ENCODE results near the gene EXOC4. TPM values are rescaled to one million over a fixed set of nuclear protein-coding genes. Genes with fewer than 3 reads are reported as not detected.

The EXOC4 gene
- total RNA-seq, 4 donors from 2014 or later: 36.6 to 64.0 (median 57.4) TPM

DNA sequence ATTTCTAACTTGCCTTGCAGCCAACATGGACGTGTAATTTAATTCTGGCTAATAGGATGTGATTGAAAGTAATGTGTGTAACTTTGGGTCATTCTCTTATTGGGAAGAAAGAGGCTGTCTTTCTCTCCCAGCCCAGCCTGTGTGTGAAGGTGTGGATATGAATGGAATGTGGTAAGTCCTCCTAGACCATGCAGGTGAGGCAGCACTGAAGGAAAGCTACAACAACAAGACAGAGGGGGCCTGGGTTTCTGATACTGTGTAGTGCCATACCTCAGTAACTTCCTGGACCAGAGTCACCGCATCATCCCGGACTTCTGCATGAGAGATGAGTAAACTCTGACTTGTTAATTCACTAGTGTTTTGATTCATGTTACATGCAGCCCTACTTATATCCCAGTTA lies 237.0 kb downstream of the EXOC4 start:
- TF ChIP-seq, protein P1, sequence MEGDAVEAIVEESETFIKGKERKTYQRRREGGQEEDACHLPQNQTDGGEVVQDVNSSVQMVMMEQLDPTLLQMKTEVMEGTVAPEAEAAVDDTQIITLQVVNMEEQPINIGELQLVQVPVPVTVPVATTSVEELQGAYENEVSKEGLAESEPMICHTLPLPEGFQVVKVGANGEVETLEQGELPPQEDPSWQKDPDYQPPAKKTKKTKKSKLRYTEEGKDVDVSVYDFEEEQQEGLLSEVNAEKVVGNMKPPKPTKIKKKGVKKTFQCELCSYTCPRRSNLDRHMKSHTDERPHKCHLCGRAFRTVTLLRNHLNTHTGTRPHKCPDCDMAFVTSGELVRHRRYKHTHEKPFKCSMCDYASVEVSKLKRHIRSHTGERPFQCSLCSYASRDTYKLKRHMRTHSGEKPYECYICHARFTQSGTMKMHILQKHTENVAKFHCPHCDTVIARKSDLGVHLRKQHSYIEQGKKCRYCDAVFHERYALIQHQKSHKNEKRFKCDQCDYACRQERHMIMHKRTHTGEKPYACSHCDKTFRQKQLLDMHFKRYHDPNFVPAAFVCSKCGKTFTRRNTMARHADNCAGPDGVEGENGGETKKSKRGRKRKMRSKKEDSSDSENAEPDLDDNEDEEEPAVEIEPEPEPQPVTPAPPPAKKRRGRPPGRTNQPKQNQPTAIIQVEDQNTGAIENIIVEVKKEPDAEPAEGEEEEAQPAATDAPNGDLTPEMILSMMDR (IDR thresholded peaks at IDR 0.05): no peak
- no peak for TF ChIP-seq POLR2A (IDR thresholded peaks at IDR 0.05; ENCODE audit: low read depth)
- TF ChIP-seq POLR2AphosphoS5 (IDR thresholded peaks at IDR 0.05): no peak
- TF ChIP-seq EP300 (IDR thresholded peaks at IDR 0.05): no peak
- intact Hi-C loops (cut with DNase I): no loop called here
- Histone ChIP-seq H3K36me3 (peaks cover 0 to 6% (median 0%) of the 10 kb centered on the region in 4 donors), H3K27ac (replicated peaks in 1 of 4) (no peak overlapping the region), H3K9me3 (no peaks in the 10 kb centered on the region), H3K4me1 (no peaks in the 10 kb centered on the region), H3K4me3 (no peak overlapping the region), H3K27me3 (no peaks in the 10 kb centered on the region)
- 95% methylated on average over 3 of the region's 3 CpGs for WGBS
- no peak for DNase-seq (ENCODE audit: extremely low spot score)

- Histone ChIP-seq H3K4me3 (no peak overlapping the region), H3K27me3 (no peaks in the 10 kb centered on the region), H3K27ac (replicated peaks in 1 of 4) (no peak overlapping the region), H3K4me1 (no peaks in the 10 kb centered on the region), H3K9me3 (no peaks in the 10 kb centered on the region), H3K36me3 (peaks cover 0 to 6% (median 0%) of the 10 kb centered on the region in 4 donors)
- 90% methylated on average over 2 of the region's 2 CpGs for whole genome bisulfite sequencing
- TF ChIP-seq EP300 (IDR thresholded peaks at IDR 0.05): no peak
- TF ChIP-seq, protein P1 (IDR thresholded peaks at IDR 0.05): no peak
- no peak for TF ChIP-seq POLR2A (IDR thresholded peaks at IDR 0.05; ENCODE audit: low read depth)
- TF ChIP-seq POLR2AphosphoS5 (IDR thresholded peaks at IDR 0.05): no peak
- DNase-seq (ENCODE audit: extremely low spot score): no peak
- intact Hi-C loops (cut with DNase I): no loop called here
Measured at GRCh38 chr7:133491201-133491691, 238.4 kb downstream of the EXOC4 start.

DNA sequence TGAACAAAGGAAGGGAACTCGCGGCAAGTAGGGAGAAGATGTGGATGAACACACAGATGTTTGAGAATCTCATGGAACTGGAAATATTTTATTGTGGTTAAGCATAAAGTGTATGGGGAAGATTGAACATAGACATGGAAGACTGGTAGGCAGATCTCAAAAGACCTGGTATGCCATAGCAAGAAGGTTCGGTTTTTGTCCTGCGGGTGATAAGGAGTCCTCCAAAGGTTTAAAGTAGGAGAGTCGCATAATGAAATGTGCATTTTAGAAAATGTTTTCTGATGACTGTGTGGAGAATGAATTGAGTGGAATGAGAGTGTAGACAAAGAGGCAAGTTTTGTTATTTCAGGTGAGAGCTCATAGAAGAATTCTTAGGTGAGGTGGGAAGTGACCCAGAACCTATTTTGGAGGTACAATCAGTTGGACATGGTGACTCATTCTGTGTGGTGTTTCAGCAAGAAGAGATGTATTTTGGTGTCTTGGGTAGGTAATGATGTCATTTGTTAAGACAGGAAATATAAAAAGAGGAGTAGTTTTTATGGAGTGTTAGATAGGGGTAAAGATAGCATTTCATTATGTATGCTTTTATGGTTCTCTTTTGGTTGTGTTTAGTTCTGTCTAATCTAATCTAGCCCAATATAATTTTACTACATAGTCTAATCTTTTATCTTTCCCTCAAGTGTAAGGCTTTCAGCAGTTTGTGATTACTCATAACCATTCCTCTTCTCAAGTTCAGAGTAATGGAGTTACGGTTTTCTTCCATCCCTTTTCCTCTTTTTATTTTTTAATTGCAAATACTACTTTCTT lies 239.2 kb downstream of the EXOC4 start:
- no peak for DNase-seq (ENCODE audit: extremely low spot score)
- H3K9me3 ChIP-seq: no peaks in the 10 kb centered on the region
- H3K4me1 ChIP-seq: no peaks in the 10 kb centered on the region
- H3K4me3 ChIP-seq: no peak overlapping the region
- no peak for TF ChIP-seq POLR2A (IDR thresholded peaks at IDR 0.05; ENCODE audit: low read depth)
- no peak for TF ChIP-seq POLR2AphosphoS5 (IDR thresholded peaks at IDR 0.05)
- TF ChIP-seq, protein P1 (IDR thresholded peaks at IDR 0.05): no peak
- no peak for TF ChIP-seq EP300 (IDR thresholded peaks at IDR 0.05)
- H3K36me3 ChIP-seq: peaks cover 0 to 6% (median 0%) of the 10 kb centered on the region in 4 donors
- intact Hi-C loops (cut with DNase I): no loop called here
- 98% methylated on average over 6 of the region's 6 CpGs for WGBS
- H3K27me3 ChIP-seq: no peaks in the 10 kb centered on the region
- no peak overlapping the region for H3K27ac ChIP-seq (replicated peaks in 1 of 4)

GRCh38 chr7:133497061-133497460 lies 244.2 kb downstream of the EXOC4 start:
- WGBS: 96% methylated on average over 1 of the region's 1 CpG
- H3K27me3 ChIP-seq: no peaks in the 10 kb centered on the region

More at GRCh38 chr7:133497061-133497460, 244.2 kb downstream of the EXOC4 start:
- Histone ChIP-seq H3K27ac (replicated peaks in 1 of 4) (no peak overlapping the region), H3K4me3 (no peak overlapping the region), H3K4me1 (peaks cover 0 to 6% (median 3%) of the 10 kb centered on the region in 4 donors), H3K36me3 (no peaks in the 10 kb centered on the region), H3K9me3 (no peaks in the 10 kb centered on the region)
- intact Hi-C loops (cut with DNase I): no loop called here
- TF ChIP-seq, protein P1 (IDR thresholded peaks at IDR 0.05): no peak
- DNase-seq (ENCODE audit: extremely low spot score): no peak
